Retinal pigment epithelial cell (primary cell): ENCODE results near the gene SLC16A3.

Experiments
- DNase-seq: peaks from one replicate; pipeline ENCODE4 v3.0.0-alpha.2; 2010; ENCODE audit warnings: low read depth
- H3K4me3 ChIP-seq: 2 replicates; pipeline ENCODE4 v1.5.1; 2011; ENCODE audit warnings: mild to moderate bottlenecking, low read length, control low read depth, moderate library complexity
- TF ChIP-seq, protein P1 (sequence below): conservative IDR thresholded peaks from 2 replicates; pipeline ENCODE4 v1.5.1; 2011; ENCODE audit warnings: low read depth, low read length, control low read depth, inconsistent platforms

The SLC16A3 gene

DNA sequence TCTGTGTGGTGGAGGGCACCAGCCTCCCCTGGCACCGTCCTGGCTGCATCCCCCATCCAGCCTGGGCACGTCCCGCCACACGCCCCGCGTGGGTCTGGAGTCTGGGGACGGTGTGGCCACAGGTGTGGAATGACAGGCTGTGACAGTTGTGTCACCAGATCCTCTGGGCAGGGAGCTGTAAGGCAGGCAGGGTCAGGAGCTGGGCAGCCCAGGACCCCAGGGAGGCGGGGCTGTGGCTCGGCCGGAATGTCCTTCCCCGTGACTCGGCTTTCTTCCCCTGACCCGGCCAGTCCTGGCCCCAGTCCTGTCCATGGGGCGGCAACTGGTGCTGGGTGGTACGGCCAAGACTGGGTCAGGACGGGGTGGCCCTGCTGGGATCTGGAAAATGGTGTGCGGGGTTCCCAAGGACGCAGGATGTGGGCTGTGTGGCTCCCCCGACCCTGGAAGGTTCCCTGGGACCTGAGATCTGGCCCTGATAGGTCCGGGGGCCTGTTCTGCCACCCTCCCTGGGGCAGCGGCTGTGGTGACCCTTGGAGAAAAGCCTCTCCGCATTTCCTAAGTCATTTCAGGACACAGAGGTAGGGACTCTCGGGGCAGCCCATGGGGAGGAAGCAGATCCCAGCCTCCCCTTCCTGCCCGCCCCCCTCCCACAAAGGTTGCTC is 3.3 kb upstream of the SLC16A3 start:
- DNase-seq, result no peak
- peak overlapping the region; percentile 37 for H3K4me3 ChIP-seq
- TF ChIP-seq, protein P1, sequence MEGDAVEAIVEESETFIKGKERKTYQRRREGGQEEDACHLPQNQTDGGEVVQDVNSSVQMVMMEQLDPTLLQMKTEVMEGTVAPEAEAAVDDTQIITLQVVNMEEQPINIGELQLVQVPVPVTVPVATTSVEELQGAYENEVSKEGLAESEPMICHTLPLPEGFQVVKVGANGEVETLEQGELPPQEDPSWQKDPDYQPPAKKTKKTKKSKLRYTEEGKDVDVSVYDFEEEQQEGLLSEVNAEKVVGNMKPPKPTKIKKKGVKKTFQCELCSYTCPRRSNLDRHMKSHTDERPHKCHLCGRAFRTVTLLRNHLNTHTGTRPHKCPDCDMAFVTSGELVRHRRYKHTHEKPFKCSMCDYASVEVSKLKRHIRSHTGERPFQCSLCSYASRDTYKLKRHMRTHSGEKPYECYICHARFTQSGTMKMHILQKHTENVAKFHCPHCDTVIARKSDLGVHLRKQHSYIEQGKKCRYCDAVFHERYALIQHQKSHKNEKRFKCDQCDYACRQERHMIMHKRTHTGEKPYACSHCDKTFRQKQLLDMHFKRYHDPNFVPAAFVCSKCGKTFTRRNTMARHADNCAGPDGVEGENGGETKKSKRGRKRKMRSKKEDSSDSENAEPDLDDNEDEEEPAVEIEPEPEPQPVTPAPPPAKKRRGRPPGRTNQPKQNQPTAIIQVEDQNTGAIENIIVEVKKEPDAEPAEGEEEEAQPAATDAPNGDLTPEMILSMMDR, result peak; percentile 0

- DNase-seq, result no peak
- TF ChIP-seq, protein P1, result no peak
- peak overlapping the region; percentile 37 for H3K4me3 ChIP-seq
These were observed 2.6 kb upstream of the SLC16A3 start for GRCh38 chr17:82226146-82226808.

- peak overlapping the region; percentile 37 for H3K4me3 ChIP-seq
- TF ChIP-seq, protein P1, result no peak
- no peak for DNase-seq
These were observed 1.8 kb upstream of the SLC16A3 start for GRCh38 chr17:82226809-82227628.

- H3K4me3 ChIP-seq, result peak overlapping the region; percentile 6
- TF ChIP-seq, protein P1, result no peak
- no peak for DNase-seq
These were observed 1.1 kb upstream of the SLC16A3 start for GRCh38 chr17:82227629-82228277.

DNA sequence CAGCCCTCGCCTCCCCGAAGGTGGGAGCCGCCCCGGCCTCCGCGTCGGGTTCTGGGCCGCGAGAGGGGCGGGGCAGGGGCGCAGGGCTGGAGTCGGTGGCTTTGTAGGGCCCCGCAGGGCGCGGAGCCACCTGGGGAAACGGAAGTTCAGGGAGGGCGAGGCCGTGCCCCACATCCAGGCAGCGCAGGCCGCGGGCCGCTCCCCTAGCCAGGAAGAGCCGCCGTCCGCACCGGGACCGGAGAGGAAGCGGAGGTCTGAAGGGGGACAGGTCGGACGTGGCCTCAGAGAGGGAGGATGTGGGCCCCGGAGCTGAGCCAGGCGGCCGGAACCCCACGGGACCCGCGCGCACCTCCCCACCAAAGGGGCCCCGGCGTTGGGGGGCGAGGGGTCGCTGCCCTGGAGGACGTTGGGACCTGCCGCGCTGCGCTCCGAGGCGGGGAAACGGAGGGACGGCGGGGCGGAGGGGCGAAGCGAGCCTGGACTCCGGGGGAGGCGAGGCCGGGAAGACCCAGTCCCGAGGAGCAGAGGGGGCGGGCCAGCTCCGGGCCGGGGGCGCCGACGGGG is 482 bp upstream of the SLC16A3 start:
- peak overlapping the region; percentile 40 for H3K4me3 ChIP-seq
- DNase-seq, result no peak
- TF ChIP-seq, protein P1, result no peak

DNA sequence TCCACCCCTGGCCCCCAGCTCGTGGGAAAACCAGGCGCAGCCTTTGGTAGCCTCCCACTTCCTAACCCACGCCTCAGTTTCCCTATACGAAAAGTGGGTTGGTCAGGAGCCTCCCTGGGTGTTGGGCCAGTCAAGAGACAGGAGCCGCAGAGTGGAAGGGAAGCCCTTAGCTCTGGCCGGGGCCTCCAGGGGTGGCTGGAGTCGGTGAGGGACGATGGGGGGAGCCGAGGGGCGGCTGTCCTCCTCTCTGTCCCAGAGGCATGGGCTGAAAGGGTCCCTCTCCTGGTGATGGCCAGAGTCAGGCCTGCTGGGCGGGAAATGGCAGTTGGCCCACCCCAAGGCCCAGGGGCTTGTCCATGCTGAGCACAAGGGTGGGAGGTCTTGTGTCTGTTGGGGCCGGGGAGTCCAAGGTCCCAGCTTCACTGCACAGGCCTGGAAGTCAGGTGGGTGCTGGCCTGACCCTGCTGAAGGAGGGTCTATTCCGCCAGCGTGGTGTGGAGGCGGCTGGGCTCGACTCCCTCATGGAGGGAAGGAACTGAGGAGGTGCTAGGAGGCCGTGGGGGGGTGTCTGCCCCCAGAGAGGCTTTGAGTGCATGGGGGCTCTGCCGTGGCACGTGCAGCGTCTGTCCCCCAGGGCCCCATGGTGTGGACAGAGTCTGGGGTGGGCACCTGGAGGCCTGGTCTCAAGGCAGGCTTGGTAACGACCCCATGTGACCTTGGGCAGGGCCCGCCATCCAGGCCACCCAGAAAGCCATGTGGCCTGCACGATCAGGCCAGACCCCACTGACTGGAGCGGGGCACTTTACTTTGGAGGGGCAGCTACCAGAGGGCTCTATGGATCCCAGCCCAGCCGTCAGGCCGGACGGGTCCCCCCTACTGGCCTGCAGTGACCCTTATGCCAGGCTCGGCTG is 1.1 kb downstream of the SLC16A3 start:
- DNase-seq, result no peak
- peak overlapping the region; percentile 66 for H3K4me3 ChIP-seq
- TF ChIP-seq, protein P1, result no peak
